Trophoblast cell (in vitro differentiated cells and primary cell): ENCODE measurements around the gene CDYL.

ENCODE experiments used
- DNase-seq, 2 donors: peaks; one replicate each; pipeline ENCODE4 v3.0.0-alpha.2; 2016
- H2AFZ ChIP-seq: 2 replicates; pipeline ENCODE4 v1.6.1; 2013; ENCODE audit warnings: low read length, moderate library complexity, mild to moderate bottlenecking; ENCODE audit not compliant: insufficient read depth, poor library complexity
- H2AK5ac ChIP-seq: 2 replicates; pipeline ENCODE4 v1.6.1; 2013; ENCODE audit warnings: mild to moderate bottlenecking, low read length
- H2BK120ac ChIP-seq: 2 replicates; pipeline ENCODE4 v1.6.1; 2013; ENCODE audit warnings: low read length, mild to moderate bottlenecking, moderate library complexity; ENCODE audit not compliant: insufficient read depth, poor library complexity
- H2BK12ac ChIP-seq: 2 replicates; pipeline ENCODE4 v1.6.1; 2013; ENCODE audit warnings: mild to moderate bottlenecking, low read length, moderate library complexity
- H2BK5ac ChIP-seq: 2 replicates; pipeline ENCODE4 v1.6.1; 2013; ENCODE audit warnings: low read length, low read depth, moderate library complexity, mild to moderate bottlenecking; ENCODE audit not compliant: poor library complexity
- H3K14ac ChIP-seq: 2 replicates; pipeline ENCODE4 v1.6.1; 2013; ENCODE audit warnings: mild to moderate bottlenecking, low read length
- H3K18ac ChIP-seq: 2 replicates; pipeline ENCODE4 v1.6.1; 2013; ENCODE audit warnings: mild to moderate bottlenecking, low read length
- H3K23ac ChIP-seq: 2 replicates; pipeline ENCODE4 v1.6.1; 2013; ENCODE audit warnings: low read length
- H3K27ac ChIP-seq: 2 replicates; pipeline ENCODE4 v1.5.1; 2013; ENCODE audit warnings: low read depth, mild to moderate bottlenecking, inconsistent platforms, low read length, moderate library complexity
- H3K27me3 ChIP-seq: 2 replicates; pipeline ENCODE4 v1.6.1; 2013; ENCODE audit warnings: inconsistent platforms, mild to moderate bottlenecking, low read length, moderate library complexity; ENCODE audit not compliant: insufficient read depth
- H3K36me3 ChIP-seq, 2 experiments: 1 replicate in 1 of 2; 2 replicates in 1 of 2; pipeline ENCODE4 v1.6.1; 2013; ENCODE audit warnings: low read length in 2 of 2, mild to moderate bottlenecking in 2 of 2, moderate library complexity in 1 of 2; ENCODE audit not compliant: insufficient read depth in 2 of 2, control insufficient read depth in 1 of 2
- H3K4ac ChIP-seq: 2 replicates; pipeline ENCODE4 v1.6.1; 2013; ENCODE audit warnings: low read depth, mild to moderate bottlenecking, low read length, moderate library complexity
- H3K4me1 ChIP-seq, 2 experiments: 1 replicate in 1 of 2; 2 replicates in 1 of 2; pipeline ENCODE4 v1.6.1; 2013; ENCODE audit warnings: low read length in 2 of 2, mild to moderate bottlenecking in 2 of 2, moderate library complexity in 1 of 2; ENCODE audit not compliant: insufficient read depth in 2 of 2, control insufficient read depth in 1 of 2
- H3K4me2 ChIP-seq: 2 replicates; pipeline ENCODE4 v1.6.1; 2013; ENCODE audit warnings: inconsistent platforms, mild to moderate bottlenecking, low read length, moderate library complexity
- H3K4me3 ChIP-seq: 2 replicates; pipeline ENCODE4 v1.5.1; 2013; ENCODE audit warnings: mild to moderate bottlenecking, low read depth, low read length, inconsistent platforms
- H3K79me1 ChIP-seq: one replicate; pipeline ENCODE4 v1.6.1; 2013; ENCODE audit warnings: low read length
- H3K79me2 ChIP-seq: 2 replicates; pipeline ENCODE4 v1.6.1; 2013; ENCODE audit warnings: low read length, mild to moderate bottlenecking; ENCODE audit not compliant: control insufficient read depth, insufficient read depth, poor library complexity
- H3K9ac ChIP-seq: 2 replicates; pipeline ENCODE4 v1.6.1; 2013; ENCODE audit warnings: mild to moderate bottlenecking, low read length
- H3K9me3 ChIP-seq: 2 replicates; pipeline ENCODE4 v1.6.1; 2013; ENCODE audit warnings: low read depth, mild to moderate bottlenecking, control low read depth, inconsistent platforms, low read length; ENCODE audit not compliant: insufficient read depth
- H4K12ac ChIP-seq: 2 replicates; pipeline ENCODE4 v1.6.1; 2013; ENCODE audit warnings: low read depth, mild to moderate bottlenecking, low read length, moderate library complexity
- H4K8ac ChIP-seq: 2 replicates; pipeline ENCODE4 v1.6.1; 2013; ENCODE audit warnings: low read depth, mild to moderate bottlenecking, low read length, moderate library complexity
- H4K91ac ChIP-seq: one replicate; pipeline ENCODE4 v1.6.1; 2013; ENCODE audit warnings: low read depth, mild to moderate bottlenecking, low read length, moderate library complexity
- WGBS: extraction: QIAGEN DNeasy Blood & Tissue Kit; methylation state at CpG from one replicate; pipeline ENCODE4 v1.1.7; 2013; ENCODE audit warnings: missing lambda C conversion rate; ENCODE audit not compliant: insufficient read length, insufficient coverage; ENCODE audit errors: extremely low coverage; 5-methylcytosine and 5-hydroxymethylcytosine counted together

Gene CDYL

GRCh38 chr6:4772750-4773149 lies 3.5 kb upstream of the CDYL start:
- no peak overlapping the region for H4K91ac ChIP-seq
- no peak overlapping the region for H3K9ac ChIP-seq
- no peak for DNase-seq
- H3K27me3 ChIP-seq, result no peaks in the 10 kb centered on the region
- no peak overlapping the region for H3K27ac ChIP-seq
- H2AK5ac ChIP-seq, result no peak overlapping the region
- H2BK12ac ChIP-seq, result no peak overlapping the region
- H3K23ac ChIP-seq, result no peak overlapping the region
- H3K14ac ChIP-seq, result no peak overlapping the region
- H3K79me2 ChIP-seq, result peaks cover 15% of the 10 kb centered on the region
- H4K8ac ChIP-seq, result no peak overlapping the region
- peaks cover 17% of the 10 kb centered on the region for H3K79me1 ChIP-seq
- H3K4me2 ChIP-seq, result no peak overlapping the region
- H2BK5ac ChIP-seq, result no peak overlapping the region
- no CpG with 5 or more reads among the region's 5 CpGs for WGBS
- H2BK120ac ChIP-seq, result no peak overlapping the region
- no peak overlapping the region for H3K18ac ChIP-seq
- H2AFZ ChIP-seq, result no peak overlapping the region
- H3K9me3 ChIP-seq, result no peaks in the 10 kb centered on the region
- no peaks in the 10 kb centered on the region for H3K36me3 ChIP-seq
- peaks cover 3 to 4% of the 10 kb centered on the region in 2 experiments for H3K4me1 ChIP-seq
- H3K4me3 ChIP-seq, result no peak overlapping the region
- H4K12ac ChIP-seq, result no peak overlapping the region
- H3K4ac ChIP-seq, result no peak overlapping the region

GRCh38 chr6:4773181-4773580 lies 3.0 kb upstream of the CDYL start:
- no peak overlapping the region for H2BK5ac ChIP-seq
- H4K8ac ChIP-seq, result no peak overlapping the region
- H3K36me3 ChIP-seq, result no peaks in the 10 kb centered on the region
- H3K27me3 ChIP-seq, result no peaks in the 10 kb centered on the region
- no CpG with 5 or more reads among the region's 7 CpGs for WGBS
- no peak overlapping the region for H4K91ac ChIP-seq
- no peak overlapping the region for H3K14ac ChIP-seq
- no peak overlapping the region for H3K27ac ChIP-seq
- no peak overlapping the region for H2BK120ac ChIP-seq
- no peak overlapping the region for H3K23ac ChIP-seq
- H3K4me2 ChIP-seq, result no peak overlapping the region
- H3K79me1 ChIP-seq, result peaks cover 17% of the 10 kb centered on the region
- H4K12ac ChIP-seq, result no peak overlapping the region
- H2AK5ac ChIP-seq, result no peak overlapping the region
- H3K18ac ChIP-seq, result no peak overlapping the region
- no peak overlapping the region for H2BK12ac ChIP-seq
- H3K4me1 ChIP-seq, result peaks cover 3 to 6% of the 10 kb centered on the region in 2 experiments
- no peak overlapping the region for H3K4ac ChIP-seq
- H3K9ac ChIP-seq, result no peak overlapping the region
- no peak for DNase-seq
- H3K9me3 ChIP-seq, result no peaks in the 10 kb centered on the region
- H3K79me2 ChIP-seq, result peaks cover 15% of the 10 kb centered on the region
- no peak overlapping the region for H3K4me3 ChIP-seq
- no peak overlapping the region for H2AFZ ChIP-seq

GRCh38 chr6:4774296-4774695 lies 1.9 kb upstream of the CDYL start:
- Histone ChIP-seq H4K8ac (no peak overlapping the region), H3K23ac (no peak overlapping the region), H4K12ac (no peak overlapping the region), H2AK5ac (no peak overlapping the region), H3K36me3 (no peaks in the 10 kb centered on the region), H3K14ac (no peak overlapping the region), H3K4me1 (peaks cover 5 to 6% of the 10 kb centered on the region in 2 experiments), H3K18ac (no peak overlapping the region), H2BK120ac (peak overlapping the region; percentile 94), H2AFZ (no peak overlapping the region), H3K9ac (peak overlapping the region; percentile 89), H3K79me2 (peaks cover 17% of the 10 kb centered on the region), H3K79me1 (peaks cover 17% of the 10 kb centered on the region), H3K4ac (no peak overlapping the region), H3K4me2 (peak overlapping the region; percentile 92), H3K9me3 (no peaks in the 10 kb centered on the region), H3K27me3 (no peaks in the 10 kb centered on the region), H2BK5ac (no peak overlapping the region), H4K91ac (peak overlapping the region; percentile 96), H3K27ac (peak overlapping the region; percentile 98), H2BK12ac (no peak overlapping the region), H3K4me3 (no peak overlapping the region)
- WGBS, result no CpG with 5 or more reads among the region's 6 CpGs
- DNase-seq, result no peak

- Histone ChIP-seq H3K36me3 (no peaks in the 10 kb centered on the region), H3K27me3 (no peaks in the 10 kb centered on the region), H3K79me2 (peaks cover 17% of the 10 kb centered on the region), H2BK12ac (peak overlapping the region; percentile 68), H2BK120ac (peak overlapping the region; percentile 94), H2AFZ (peak overlapping the region; percentile 80), H3K23ac (peak overlapping the region; percentile 8), H3K4ac (peak overlapping the region; percentile 94), H3K9me3 (no peaks in the 10 kb centered on the region), H3K9ac (peak overlapping the region; percentile 89), H3K4me1 (peaks cover 5 to 8% of the 10 kb centered on the region in 2 experiments), H3K4me3 (peak overlapping the region; percentile 75), H3K18ac (peak overlapping the region; percentile 98), H4K12ac (peak overlapping the region; percentile 88), H3K79me1 (peaks cover 17% of the 10 kb centered on the region), H2AK5ac (peak overlapping the region; percentile 6), H3K14ac (peak overlapping the region; percentile 91), H4K8ac (peak overlapping the region; percentile 90), H3K4me2 (peak overlapping the region; percentile 92), H4K91ac (peak overlapping the region; percentile 96), H3K27ac (peak overlapping the region; percentile 98), H2BK5ac (peak overlapping the region; percentile 93)
- WGBS, result no CpG with 5 or more reads among the region's 47 CpGs
- peak in 1 of 2 donors; percentile 40 for DNase-seq
These were observed 1.3 kb upstream of the CDYL start for GRCh38 chr6:4774715-4775493.
